A549 (cell line): ENCODE results near the gene ILDR1. TPM values are rescaled to one million over a fixed set of nuclear protein-coding genes. Genes with fewer than 3 reads are reported as not detected.
A peak's percentile ranks its signal among the peaks of the same experiment; 100 is the strongest.

Experiments
- ATAC-seq, 2 experiments: fragments of 200-7000 bp in 1 of 2; fragments of >200 bp in 1 of 2; cut with Nextera tagmentation in 1 of 2; cut with Tn5 transposase in 1 of 2; 3 replicates each; pipeline versions ENCODE4 v1.8.0 to v1.9.1; 2018 to 2020; ENCODE audit warnings: mild to moderate bottlenecking in 1 of 2, moderate library complexity in 1 of 2
- CTCF ChIA-PET: fragments of 300-600 bp; sonication (Branson Sonifier 250); formaldehyde crosslinking; extraction: SDS; loops from one replicate; lab custom pipeline; 2021; ENCODE audit warnings: antibody characterized with exemption, inconsistent platforms; lab: Yijun Ruan, JAX
- POLR2A ChIA-PET: fragments of 350-600 bp; formaldehyde crosslinking; extraction: SDS; loops from one replicate; lab custom pipeline; 2021; ENCODE audit warnings: antibody characterized with exemption, inconsistent platforms; lab: Yijun Ruan, JAX
- DNase-seq, 2 experiments: peaks; one replicate each; pipeline versions ENCODE4 v3.0.0 to v3.0.0-alpha.2; 2011 to 2016; ENCODE audit warnings: low read depth in 1 of 2, low spot score in 1 of 2
- FAIRE-seq: peaks from 2 replicates; lab custom pipeline; 2011; peaks lifted over from hg19 to GRCh38; lab: Jason Lieb, UNC
- H3K27ac ChIP-seq, 2 experiments: fragments of >200 bp; sonication (Bioruptor Twin); formaldehyde crosslinking; 3 replicates each; pipeline ENCODE4 v1.5.1; 2016 to 2017
- H3K4me1 ChIP-seq: fragments of >200 bp; sonication (Bioruptor Twin); formaldehyde crosslinking; 3 replicates; pipeline ENCODE4 v1.6.1; 2016
- H3K4me2 ChIP-seq: fragments of >200 bp; sonication (Bioruptor Twin); formaldehyde crosslinking; 3 replicates; pipeline ENCODE4 v1.6.1; 2016
- H3K4me3 ChIP-seq: fragments of >200 bp; sonication (Bioruptor Twin); formaldehyde crosslinking; 3 replicates; pipeline ENCODE4 v1.5.1; 2016
- H3K9me3 ChIP-seq: fragments of >200 bp; sonication (Bioruptor Twin); formaldehyde crosslinking; 3 replicates; pipeline ENCODE4 v1.6.1; 2016
- BHLHE40 ChIP-seq: IDR thresholded peaks from 2 replicates; pipeline ENCODE4 v1.6.1; 2012; ENCODE audit warnings: low read depth, low read length, inconsistent platforms
- CBX8 ChIP-seq: fragments of 200-600 bp; sonication (generic); IDR thresholded peaks from 2 replicates; pipeline ENCODE4 v1.6.1; 2016
- CEBPB ChIP-seq, 2 experiments: fragments of >200 bp in 1 of 2; sonication (Bioruptor Twin) in 1 of 2; formaldehyde crosslinking in 1 of 2; IDR thresholded peaks; 2 replicates each; pipeline ENCODE4 v1.6.1; 2012 to 2016
- EHF ChIP-seq: fragments of 250-450 bp; sonication (Bioruptor Pico); IDR thresholded peaks from 2 replicates; pipeline ENCODE4 v1.5.0; 2020; ENCODE audit warnings: mild to moderate bottlenecking
- EHMT2 ChIP-seq: fragments of 200-600 bp; sonication (generic); IDR thresholded peaks from 2 replicates; pipeline ENCODE4 v1.6.1; 2016; ENCODE audit warnings: antibody characterized with exemption, low read depth, mild to moderate bottlenecking, moderate library complexity
- ESRRA ChIP-seq: fragments of 150-350 bp; IDR thresholded peaks from 2 replicates; pipeline ENCODE4 v1.6.1; 2014; ENCODE audit warnings: mild to moderate bottlenecking, low read length, borderline replicate concordance
- FOSB ChIP-seq: fragments of 250-450 bp; sonication (Bioruptor Pico); IDR thresholded peaks from 2 replicates; pipeline ENCODE4 v1.5.0; 2020; ENCODE audit warnings: mild to moderate bottlenecking, moderate library complexity
- HDAC2 ChIP-seq: fragments of 200-600 bp; sonication (generic); IDR thresholded peaks from 2 replicates; pipeline ENCODE4 v1.6.1; 2016
- HOXA7 ChIP-seq: fragments of 250-450 bp; sonication (Bioruptor Pico); IDR thresholded peaks from 2 replicates; pipeline ENCODE4 v1.5.0; 2020; ENCODE audit warnings: mild to moderate bottlenecking, moderate library complexity
- HOXB13 ChIP-seq: fragments of 250-450 bp; sonication (Bioruptor Pico); IDR thresholded peaks from 2 replicates; pipeline ENCODE4 v1.5.0; 2020; ENCODE audit warnings: low read depth, mild to moderate bottlenecking, moderate library complexity
- HOXB5 ChIP-seq: fragments of 250-450 bp; sonication (Bioruptor Pico); IDR thresholded peaks from 2 replicates; pipeline ENCODE4 v1.5.0; 2020; ENCODE audit warnings: mild to moderate bottlenecking, moderate library complexity
- KDM1A ChIP-seq: fragments of 200-600 bp; sonication (generic); IDR thresholded peaks from 2 replicates; pipeline ENCODE4 v1.6.1; 2016; ENCODE audit warnings: low read depth, mild to moderate bottlenecking
- MAFK ChIP-seq: fragments of 450-650 bp; IDR thresholded peaks from 2 replicates; pipeline ENCODE4 v1.6.1; 2014; ENCODE audit not compliant: partially characterized antibody
- MAZ ChIP-seq: fragments of 150-350 bp; IDR thresholded peaks from 2 replicates; pipeline ENCODE4 v1.6.1; 2014; ENCODE audit warnings: antibody characterized with exemption, low read depth, low read length, borderline replicate concordance
- MYC ChIP-seq: IDR thresholded peaks from 2 replicates; pipeline ENCODE4 v1.6.1; 2012; ENCODE audit warnings: mild to moderate bottlenecking, inconsistent platforms, low read length, improper control_type of control experiment, borderline replicate concordance
- NPAS2 ChIP-seq: fragments of 250-450 bp; sonication (Bioruptor Pico); IDR thresholded peaks from 2 replicates; pipeline ENCODE4 v1.8.0; 2022; ENCODE audit warnings: mild to moderate bottlenecking, moderate library complexity, borderline replicate concordance
- RAD21 ChIP-seq, 2 experiments: fragments of >200 bp in 1 of 2; sonication (Bioruptor Twin) in 1 of 2; formaldehyde crosslinking in 1 of 2; IDR thresholded peaks in 1 of 2; conservative IDR thresholded peaks in 1 of 2; 2 replicates in 1 of 2; 3 replicates in 1 of 2; pipeline ENCODE4 v1.6.1; 2012 to 2018; ENCODE audit warnings: inconsistent platforms in 1 of 2
- SMC3 ChIP-seq: fragments of >200 bp; sonication (Bioruptor Twin); formaldehyde crosslinking; IDR thresholded peaks from 3 replicates; pipeline ENCODE4 v1.6.1; 2018; ENCODE audit warnings: inconsistent platforms
- TP53 ChIP-seq: fragments of 250-450 bp; sonication (Bioruptor Pico); IDR thresholded peaks from 2 replicates; pipeline ENCODE4 v1.5.0; 2021; ENCODE audit warnings: mild to moderate bottlenecking, moderate library complexity
- ZSCAN20 ChIP-seq: fragments of 250-450 bp; sonication (Bioruptor Pico); IDR thresholded peaks from 2 replicates; pipeline ENCODE4 v1.8.0; 2022; ENCODE audit warnings: mild to moderate bottlenecking, moderate library complexity
- WGBS: methylation state at CpG from one replicate; pipeline ENCODE4 v1.1.6; 2017; ENCODE audit errors: missing lambda C conversion rate; 5-methylcytosine and 5-hydroxymethylcytosine counted together
- polyA plus RNA-seq, 4 experiments: library from polyadenylated mRNA; depleted of rRNA in 3 of 4; stranded (reverse); fragments of >200 nt; fragmentation: RNase III in 1 of 4; extraction: RNeasy Plus Mini Kit Qiagen cat#74134 plus additional on column Dnase treatment in 1 of 4; gene quantifications; 2 replicates in 3 of 4; 3 replicates in 1 of 4; pipeline ENCODE4 v1.2.3, GENCODE V29; 2011 to 2017
- TF ChIP-seq, protein P1 (sequence below): fragments of 450-650 bp; IDR thresholded peaks from 2 replicates; pipeline ENCODE4 v1.6.1; 2014; ENCODE audit warnings: antibody characterized with exemption
- TF ChIP-seq, protein P2 (sequence below): fragments of 250-450 bp; sonication (Bioruptor Pico); IDR thresholded peaks from 2 replicates; pipeline ENCODE4 v1.5.0; 2021; ENCODE audit warnings: mild to moderate bottlenecking, moderate library complexity, borderline replicate concordance
- TF ChIP-seq, protein P3 (sequence below): fragments of 250-450 bp; sonication (Bioruptor Pico); IDR thresholded peaks from 2 replicates; pipeline ENCODE4 v1.5.0; 2020; ENCODE audit warnings: low read depth, mild to moderate bottlenecking, moderate library complexity
- TF ChIP-seq, protein P4 (sequence below): fragments of 200-600 bp; sonication (generic); IDR thresholded peaks from 2 replicates; pipeline ENCODE4 v1.6.1; 2016; ENCODE audit warnings: antibody characterized with exemption, mild to moderate bottlenecking, moderate library complexity

ILDR1 gene
- polyA plus RNA-seq, 2 of the 4 experiments (the other 2 are of a cell fraction) = not detected

DNA sequence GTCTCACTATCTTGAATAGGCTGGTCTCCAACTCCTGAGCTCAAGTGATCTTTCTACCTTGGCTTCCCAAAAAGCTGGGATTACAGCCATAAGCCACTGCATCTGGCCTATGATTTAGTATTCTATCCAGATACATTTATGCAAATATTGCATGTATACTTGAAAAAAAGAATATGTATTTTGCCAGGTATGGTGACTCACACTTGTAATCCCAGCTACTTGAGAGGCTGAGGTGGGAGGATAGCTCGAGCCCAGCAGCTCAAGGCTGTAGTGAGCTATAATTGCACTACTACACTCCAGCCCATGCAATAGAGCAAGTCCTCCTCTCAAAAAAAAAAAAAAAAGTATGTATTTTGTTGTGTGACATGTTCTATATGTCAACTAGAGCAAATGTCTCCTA, 73.4 kb downstream of the ILDR1 start (continued):
- TF ChIP-seq CEBPB (IDR thresholded peaks at IDR 0.05) (no peak), ESRRA (no peak)

DNA sequence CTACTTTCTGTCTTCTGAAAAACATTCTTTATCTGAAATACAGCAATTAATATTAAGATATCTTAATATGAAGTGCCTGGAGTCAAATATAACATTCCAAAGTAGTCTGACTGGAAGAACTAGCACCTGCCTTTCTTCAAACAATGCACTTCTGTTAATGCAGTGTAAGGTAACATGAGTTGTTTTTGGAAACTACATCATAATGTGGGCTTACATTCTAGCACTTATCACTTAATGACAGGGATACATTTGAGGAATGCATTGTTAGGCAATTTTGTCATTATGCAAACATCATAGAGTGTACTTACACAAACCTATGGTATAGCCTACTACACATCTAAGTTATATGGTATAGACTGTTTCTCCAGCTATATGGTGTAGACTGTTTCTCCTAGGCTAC, 78.6 kb downstream of the ILDR1 start:
- CTCF ChIA-PET = interaction anchor here (0.5 kb wide), 1 partner anchor 189 kb away, joined by 3 read pairs; no protein-coding TSS in a partner anchor
- no peak for TF ChIP-seq HDAC2
- no peak for TF ChIP-seq KDM1A
- TF ChIP-seq HOXA7 = no peak
- no peak for TF ChIP-seq MAZ
- no peak for TF ChIP-seq TP53 (CRISPR knock-in tag)
- no peak for TF ChIP-seq BHLHE40
- TF ChIP-seq, all 56 proteins: peak for 0
- Histone ChIP-seq H3K4me1 (no peaks in the 10 kb centered on the region), H3K4me2 (no peak overlapping the region), H3K9me3 (no peaks in the 10 kb centered on the region), H3K27ac (no peak overlapping the region), H3K4me3 (no peak overlapping the region)
- peak; percentile 39 for FAIRE-seq
- ATAC-seq = no peak
- POLR2A ChIA-PET = no interaction called here
- DNase-seq = no peak

DNA sequence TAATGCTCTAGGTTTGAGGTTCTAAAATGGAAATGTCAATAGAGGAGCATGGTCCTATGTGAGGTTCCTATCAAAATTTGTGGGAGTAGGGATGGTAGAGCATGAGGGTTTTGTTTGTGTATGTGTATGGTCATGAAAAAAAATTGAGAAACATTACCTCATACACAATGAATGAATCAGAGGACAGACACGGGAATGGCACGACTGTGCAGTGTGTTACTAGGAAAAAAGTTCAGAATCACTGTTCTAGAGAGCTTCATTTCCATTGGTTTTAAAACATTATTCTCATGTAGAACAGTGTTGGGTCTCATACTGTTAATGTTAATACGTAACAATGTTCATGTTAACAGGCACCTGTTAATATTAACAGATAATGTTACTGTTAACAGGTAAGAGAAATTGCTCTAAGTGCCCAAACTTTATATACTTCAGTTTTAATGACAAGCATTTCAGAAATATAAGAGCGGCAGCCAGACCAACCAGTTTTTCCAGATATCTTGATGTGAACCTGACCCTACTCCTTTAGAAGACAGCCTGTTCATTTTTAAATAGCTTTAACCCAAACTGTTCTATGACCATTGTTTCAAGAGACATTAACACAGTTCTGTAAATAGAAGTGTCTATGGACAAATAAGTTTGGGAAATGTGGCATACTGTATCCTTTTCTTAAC, 79.8 kb downstream of the ILDR1 start:
- Histone ChIP-seq H3K4me1 (no peaks in the 10 kb centered on the region), H3K9me3 (no peaks in the 10 kb centered on the region), H3K4me2 (no peak overlapping the region), H3K4me3 (no peak overlapping the region), H3K27ac (no peak overlapping the region)
- 71% methylated on average over 4 of the region's 4 CpGs for WGBS
- ChIA-PET POLR2A (no interaction called here), CTCF (no interaction called here)
- ATAC-seq = no peak
- FAIRE-seq = no peak
- DNase-seq = no peak
- TF ChIP-seq, protein P1, sequence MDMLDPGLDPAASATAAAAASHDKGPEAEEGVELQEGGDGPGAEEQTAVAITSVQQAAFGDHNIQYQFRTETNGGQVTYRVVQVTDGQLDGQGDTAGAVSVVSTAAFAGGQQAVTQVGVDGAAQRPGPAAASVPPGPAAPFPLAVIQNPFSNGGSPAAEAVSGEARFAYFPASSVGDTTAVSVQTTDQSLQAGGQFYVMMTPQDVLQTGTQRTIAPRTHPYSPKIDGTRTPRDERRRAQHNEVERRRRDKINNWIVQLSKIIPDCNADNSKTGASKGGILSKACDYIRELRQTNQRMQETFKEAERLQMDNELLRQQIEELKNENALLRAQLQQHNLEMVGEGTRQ = no peak
- TF ChIP-seq FOSB (CRISPR knock-in tag) = no peak
- no peak for TF ChIP-seq SMC3
- no peak for TF ChIP-seq MAFK
- no peak for TF ChIP-seq EHF (CRISPR knock-in tag)
- no peak for TF ChIP-seq ZSCAN20 (CRISPR knock-in tag)
- no peak for TF ChIP-seq RAD21 (conservative IDR thresholded peaks at IDR 0.05 in 1 of 2, IDR thresholded peaks at IDR 0.05 in 1 of 2)
- TF ChIP-seq, protein P2, sequence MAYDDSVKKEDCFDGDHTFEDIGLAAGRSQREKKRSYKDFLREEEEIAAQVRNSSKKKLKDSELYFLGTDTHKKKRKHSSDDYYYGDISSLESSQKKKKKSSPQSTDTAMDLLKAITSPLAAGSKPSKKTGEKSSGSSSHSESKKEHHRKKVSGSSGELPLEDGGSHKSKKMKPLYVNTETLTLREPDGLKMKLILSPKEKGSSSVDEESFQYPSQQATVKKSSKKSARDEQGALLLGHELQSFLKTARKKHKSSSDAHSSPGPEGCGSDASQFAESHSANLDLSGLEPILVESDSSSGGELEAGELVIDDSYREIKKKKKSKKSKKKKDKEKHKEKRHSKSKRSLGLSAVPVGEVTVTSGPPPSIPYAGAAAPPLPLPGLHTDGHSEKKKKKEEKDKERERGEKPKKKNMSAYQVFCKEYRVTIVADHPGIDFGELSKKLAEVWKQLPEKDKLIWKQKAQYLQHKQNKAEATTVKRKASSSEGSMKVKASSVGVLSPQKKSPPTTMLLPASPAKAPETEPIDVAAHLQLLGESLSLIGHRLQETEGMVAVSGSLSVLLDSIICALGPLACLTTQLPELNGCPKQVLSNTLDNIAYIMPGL (CRISPR knock-in tag) = no peak
- no peak for TF ChIP-seq CBX8
- TF ChIP-seq HOXB13 = no peak
- no peak for TF ChIP-seq CEBPB (IDR thresholded peaks at IDR 0.05)
- TF ChIP-seq, protein P3, sequence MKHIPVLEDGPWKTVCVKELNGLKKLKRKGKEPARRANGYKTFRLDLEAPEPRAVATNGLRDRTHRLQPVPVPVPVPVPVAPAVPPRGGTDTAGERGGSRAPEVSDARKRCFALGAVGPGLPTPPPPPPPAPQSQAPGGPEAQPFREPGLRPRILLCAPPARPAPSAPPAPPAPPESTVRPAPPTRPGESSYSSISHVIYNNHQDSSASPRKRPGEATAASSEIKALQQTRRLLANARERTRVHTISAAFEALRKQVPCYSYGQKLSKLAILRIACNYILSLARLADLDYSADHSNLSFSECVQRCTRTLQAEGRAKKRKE (CRISPR knock-in tag) = no peak

DNA sequence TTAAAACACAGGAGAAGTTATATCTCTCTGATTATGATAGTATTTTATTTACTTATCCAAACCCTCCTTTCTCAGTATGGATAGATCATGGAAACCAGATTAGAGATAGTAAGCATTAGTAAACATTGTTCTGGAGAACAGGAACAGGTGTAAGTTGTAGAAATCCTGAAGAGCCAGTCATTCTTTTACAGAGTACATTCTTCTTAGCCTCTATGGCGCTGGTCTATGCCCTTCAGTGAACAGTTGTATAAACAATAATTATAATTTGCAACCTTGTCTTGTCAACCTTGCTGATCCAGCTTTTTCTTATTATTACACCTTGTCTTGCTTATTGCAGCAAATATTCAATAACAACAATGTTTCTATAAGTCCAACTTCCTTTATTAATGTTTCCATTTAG, 80.5 kb downstream of the ILDR1 start:
- WGBS = 47% methylated on average over 1 of the region's 1 CpG
- H3K4me2 ChIP-seq = no peak overlapping the region
- TF ChIP-seq KDM1A (no peak), EHMT2 (no peak), MYC (no peak), NPAS2 (CRISPR knock-in tag) (no peak), HOXB5 (no peak)
- TF ChIP-seq, protein P2 (CRISPR knock-in tag) = no peak
- TF ChIP-seq, protein P4, sequence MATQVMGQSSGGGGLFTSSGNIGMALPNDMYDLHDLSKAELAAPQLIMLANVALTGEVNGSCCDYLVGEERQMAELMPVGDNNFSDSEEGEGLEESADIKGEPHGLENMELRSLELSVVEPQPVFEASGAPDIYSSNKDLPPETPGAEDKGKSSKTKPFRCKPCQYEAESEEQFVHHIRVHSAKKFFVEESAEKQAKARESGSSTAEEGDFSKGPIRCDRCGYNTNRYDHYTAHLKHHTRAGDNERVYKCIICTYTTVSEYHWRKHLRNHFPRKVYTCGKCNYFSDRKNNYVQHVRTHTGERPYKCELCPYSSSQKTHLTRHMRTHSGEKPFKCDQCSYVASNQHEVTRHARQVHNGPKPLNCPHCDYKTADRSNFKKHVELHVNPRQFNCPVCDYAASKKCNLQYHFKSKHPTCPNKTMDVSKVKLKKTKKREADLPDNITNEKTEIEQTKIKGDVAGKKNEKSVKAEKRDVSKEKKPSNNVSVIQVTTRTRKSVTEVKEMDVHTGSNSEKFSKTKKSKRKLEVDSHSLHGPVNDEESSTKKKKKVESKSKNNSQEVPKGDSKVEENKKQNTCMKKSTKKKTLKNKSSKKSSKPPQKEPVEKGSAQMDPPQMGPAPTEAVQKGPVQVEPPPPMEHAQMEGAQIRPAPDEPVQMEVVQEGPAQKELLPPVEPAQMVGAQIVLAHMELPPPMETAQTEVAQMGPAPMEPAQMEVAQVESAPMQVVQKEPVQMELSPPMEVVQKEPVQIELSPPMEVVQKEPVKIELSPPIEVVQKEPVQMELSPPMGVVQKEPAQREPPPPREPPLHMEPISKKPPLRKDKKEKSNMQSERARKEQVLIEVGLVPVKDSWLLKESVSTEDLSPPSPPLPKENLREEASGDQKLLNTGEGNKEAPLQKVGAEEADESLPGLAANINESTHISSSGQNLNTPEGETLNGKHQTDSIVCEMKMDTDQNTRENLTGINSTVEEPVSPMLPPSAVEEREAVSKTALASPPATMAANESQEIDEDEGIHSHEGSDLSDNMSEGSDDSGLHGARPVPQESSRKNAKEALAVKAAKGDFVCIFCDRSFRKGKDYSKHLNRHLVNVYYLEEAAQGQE = no peak

More for the DNA sequence above, 80.5 kb downstream of the ILDR1 start:
- DNase-seq = no peak
- H3K9me3 ChIP-seq = no peaks in the 10 kb centered on the region
- no peak overlapping the region for H3K27ac ChIP-seq
- FAIRE-seq = no peak
- ChIA-PET POLR2A (no interaction called here), CTCF (no interaction called here)
- ATAC-seq = no peak
- no peak overlapping the region for H3K4me3 ChIP-seq
- no peaks in the 10 kb centered on the region for H3K4me1 ChIP-seq
